DMS53 (cell line): ENCODE measurements around the gene ALOX12.
A peak's percentile ranks its signal among the peaks of the same experiment; 100 is the strongest.

ENCODE experiments used
- DNase-seq: peaks from one replicate; lab custom pipeline; 2025; lab: John Stamatoyannopoulos, UW

The ALOX12 gene

DNA sequence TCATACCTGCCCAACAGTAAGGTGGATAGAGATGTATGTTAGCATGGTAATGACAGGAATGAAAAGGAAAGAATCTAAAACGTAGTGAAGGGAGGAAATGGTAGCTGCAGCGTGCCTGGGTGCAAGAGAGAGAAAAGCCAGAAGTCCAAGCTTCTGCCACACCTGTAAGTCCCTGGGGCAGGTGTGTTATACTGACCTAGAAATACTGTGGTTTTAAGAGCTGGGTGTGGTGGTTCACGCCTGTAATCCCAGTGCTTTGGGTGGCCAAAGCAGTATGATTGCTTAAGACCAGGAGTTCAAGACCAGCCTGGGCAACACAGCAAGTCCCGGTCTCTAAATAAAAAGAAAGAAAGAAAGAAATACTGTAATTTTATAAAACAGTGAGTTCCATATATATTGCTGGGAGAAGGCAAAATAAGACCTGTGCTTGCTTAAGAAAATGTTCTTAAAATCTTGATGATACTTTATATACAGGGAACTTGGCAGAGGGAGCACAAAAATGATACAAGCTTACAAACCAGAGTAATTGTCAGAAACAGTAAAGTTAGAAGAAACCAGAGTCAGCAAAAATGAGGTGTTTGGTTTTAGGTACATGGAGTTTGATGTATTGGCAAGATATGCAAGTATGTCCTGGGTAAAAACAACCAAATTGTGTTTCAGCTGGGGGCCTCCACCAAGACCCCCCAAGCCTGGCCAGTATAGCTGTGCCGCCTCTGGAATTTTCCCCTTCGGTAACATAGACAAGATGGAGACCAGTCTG lies 6.6 kb downstream of the ALOX12 start:
- no peak for DNase-seq

DNA sequence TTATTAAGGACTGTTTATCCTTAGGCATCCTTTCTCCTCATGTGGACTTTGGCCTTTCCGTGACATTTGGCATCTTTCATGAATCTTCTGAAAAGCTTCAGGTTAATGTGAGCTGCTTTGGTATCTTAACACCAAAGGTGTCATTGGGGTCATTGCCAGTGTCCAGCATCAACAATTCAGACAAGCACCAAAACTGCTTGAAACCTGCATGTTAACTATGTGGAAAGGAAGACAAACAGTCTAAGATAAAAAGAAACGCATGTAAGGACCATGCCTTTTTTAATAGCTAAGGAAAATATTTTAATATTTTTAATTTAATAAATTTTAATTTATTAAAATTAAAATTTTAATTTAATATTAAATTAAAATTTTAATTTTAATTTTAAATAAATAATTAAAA lies 7.9 kb downstream of the ALOX12 start:
- DNase-seq, result no peak

DNA sequence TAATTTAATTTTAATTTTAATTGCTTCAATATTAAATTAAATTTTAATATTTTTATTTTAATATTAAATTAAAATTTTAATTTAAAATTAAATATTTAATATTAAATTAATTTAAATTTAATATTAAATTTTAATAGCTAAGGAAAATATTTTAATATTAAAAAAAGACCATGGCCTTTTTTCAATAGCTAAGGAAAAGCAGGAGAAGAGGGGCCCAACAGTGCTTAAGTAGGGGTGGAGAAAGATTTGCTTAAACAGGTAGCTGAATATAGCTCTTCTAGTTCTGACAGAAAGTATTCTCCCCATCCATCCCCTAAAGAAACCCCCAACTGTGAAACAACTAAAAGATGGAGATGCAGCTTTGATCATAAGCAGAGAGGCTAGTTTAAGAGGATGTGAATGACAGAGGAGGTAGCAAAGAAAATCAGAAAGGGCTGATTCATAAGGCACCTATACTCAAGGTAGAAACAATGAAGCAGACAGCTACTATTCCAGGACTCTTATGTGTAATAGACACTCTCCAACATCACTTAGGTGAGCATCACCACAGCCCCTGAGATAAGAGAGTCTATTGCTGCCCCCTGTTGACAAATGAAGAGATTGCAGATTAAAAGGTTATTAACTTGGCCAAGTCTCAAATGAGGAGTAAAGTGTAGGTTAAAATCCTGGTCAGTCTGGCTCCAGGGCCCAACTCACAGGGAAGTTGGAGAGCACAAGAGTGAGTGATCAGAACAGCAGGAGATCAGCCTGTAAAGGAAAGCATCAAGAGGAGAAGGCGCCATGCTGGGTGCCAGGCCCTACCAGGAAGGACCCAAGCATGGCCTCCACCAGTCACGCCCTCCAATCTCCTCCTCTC lies 8.8 kb downstream of the ALOX12 start:
- peak; percentile 94 for DNase-seq

DNA sequence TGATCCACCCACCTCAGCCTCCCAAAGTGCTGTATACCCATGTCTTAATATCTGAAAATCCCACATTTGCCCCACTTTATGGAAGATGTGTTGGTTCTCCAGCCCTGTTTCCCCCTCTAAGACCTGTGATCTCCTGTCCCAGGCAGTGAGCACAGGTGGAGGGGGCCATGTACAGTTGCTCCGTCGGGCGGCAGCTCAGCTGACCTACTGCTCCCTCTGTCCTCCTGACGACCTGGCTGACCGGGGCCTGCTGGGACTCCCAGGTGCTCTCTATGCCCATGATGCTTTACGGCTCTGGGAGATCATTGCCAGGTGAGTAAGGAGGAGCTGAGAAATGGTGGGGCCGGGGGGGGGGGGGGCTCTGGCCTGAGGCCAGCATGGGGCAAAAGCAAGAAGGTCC lies 9.9 kb downstream of the ALOX12 start:
- no peak for DNase-seq

DNA sequence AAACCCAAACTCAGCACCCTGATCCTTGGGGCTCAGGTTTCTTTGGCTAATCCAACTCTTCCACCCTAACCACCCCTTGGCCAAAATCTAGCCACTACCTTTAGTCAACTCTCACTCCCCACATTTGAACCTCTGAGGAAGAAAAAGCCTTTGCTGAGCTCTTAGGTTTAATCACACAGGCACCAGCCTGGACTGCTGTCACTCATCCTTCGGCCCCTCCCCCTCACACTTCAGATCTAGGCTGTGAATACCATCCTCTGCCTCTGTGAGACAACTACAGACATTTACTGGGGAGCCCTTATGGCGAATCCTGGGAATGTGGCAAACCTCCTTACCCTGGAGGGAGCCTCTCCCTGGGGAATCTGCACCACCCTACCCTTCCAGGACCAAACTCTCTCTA lies 11.3 kb downstream of the ALOX12 start:
- no peak for DNase-seq

DNA sequence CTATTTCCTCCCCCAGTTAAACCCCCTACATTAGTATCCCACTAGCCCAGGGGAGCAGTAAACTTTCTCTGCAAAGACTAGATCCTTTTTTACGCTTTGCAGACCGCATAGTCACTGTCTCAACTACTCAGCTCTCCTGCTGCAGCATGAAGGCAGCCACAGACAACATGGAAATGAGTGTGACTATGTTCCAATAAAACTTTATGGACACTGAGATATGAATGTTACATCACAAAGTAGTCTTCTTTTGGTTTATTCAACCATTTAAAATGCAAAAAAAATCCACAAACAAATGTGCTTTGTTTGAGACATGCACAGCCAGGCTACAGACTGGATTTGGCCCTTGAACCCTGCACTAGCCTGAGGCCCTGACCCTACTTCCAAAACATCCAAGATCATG lies 14.7 kb downstream of the ALOX12 start:
- no peak for DNase-seq

DNA sequence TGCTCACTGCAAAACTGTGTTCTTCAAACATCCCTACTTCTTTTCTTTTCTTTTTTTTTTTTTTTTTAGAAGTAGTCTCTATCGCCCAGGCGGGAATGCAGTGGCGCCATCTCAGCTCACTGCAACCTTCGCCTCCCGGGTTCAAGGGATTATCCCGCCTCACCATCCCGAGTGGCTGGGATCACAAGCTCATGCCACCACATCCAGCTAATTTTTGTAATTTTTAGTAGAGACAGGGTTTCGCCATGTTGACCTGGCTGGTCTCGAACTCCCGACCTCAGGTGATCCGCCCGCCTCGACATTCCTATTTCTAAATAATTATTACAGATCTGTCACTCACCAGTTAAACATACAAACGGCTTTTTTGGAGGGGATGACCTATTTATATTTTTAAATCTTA lies 15.6 kb downstream of the ALOX12 start:
- DNase-seq, result no peak

DNA sequence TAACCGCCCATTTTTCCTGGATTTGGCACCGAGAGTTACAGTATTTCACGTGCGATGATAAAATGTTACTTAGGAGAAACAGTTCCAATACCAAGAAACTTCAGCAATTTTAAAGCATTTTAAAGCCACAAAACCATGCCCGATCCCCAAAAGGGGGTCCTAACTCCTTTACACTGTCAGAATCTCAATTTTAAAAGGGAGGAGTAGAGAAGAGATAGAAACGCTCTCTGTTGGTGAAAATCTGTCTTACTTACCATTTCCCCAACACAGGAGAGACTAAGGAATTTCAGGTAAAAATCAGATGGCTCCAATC lies 16.0 kb downstream of the ALOX12 start:
- DNase-seq, result no peak

DNA sequence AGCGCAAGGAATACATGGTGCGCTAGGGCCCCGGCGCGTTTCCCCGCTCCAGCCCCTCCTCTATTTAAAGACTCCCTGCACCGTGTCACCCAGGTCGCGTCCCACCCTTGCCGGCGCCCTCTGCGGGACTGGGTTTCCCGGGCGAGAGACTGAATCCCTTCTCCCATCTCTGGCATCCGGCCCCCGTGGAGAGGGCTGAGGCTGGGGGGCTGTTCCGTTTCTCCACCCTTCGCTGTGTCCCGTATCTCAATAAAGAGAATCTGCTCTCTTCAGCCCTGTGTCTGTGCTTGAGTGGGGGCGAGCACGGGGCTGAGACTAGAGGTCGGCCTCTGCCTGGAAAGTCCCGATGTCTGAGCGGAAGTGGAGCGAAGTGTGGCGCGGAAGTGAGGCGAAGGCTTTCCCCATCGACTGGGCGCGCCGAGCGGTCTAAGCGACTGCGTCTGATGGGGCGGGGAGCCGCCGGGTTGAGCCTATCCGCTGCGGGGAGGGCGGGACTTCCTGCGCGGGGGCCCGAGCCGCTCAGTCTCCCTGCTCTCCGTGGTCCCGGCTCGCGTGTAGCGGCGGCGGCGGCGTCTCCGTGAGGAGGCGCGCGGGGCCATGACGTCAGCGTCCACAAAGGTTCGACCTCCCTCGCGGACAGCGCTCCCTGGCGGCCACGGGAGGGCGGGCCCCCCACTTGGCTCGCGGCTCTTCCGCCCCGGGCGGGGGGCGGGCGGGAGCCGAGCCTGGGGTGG lies 18.6 kb downstream of the ALOX12 start:
- peak; percentile 100 for DNase-seq

DNA sequence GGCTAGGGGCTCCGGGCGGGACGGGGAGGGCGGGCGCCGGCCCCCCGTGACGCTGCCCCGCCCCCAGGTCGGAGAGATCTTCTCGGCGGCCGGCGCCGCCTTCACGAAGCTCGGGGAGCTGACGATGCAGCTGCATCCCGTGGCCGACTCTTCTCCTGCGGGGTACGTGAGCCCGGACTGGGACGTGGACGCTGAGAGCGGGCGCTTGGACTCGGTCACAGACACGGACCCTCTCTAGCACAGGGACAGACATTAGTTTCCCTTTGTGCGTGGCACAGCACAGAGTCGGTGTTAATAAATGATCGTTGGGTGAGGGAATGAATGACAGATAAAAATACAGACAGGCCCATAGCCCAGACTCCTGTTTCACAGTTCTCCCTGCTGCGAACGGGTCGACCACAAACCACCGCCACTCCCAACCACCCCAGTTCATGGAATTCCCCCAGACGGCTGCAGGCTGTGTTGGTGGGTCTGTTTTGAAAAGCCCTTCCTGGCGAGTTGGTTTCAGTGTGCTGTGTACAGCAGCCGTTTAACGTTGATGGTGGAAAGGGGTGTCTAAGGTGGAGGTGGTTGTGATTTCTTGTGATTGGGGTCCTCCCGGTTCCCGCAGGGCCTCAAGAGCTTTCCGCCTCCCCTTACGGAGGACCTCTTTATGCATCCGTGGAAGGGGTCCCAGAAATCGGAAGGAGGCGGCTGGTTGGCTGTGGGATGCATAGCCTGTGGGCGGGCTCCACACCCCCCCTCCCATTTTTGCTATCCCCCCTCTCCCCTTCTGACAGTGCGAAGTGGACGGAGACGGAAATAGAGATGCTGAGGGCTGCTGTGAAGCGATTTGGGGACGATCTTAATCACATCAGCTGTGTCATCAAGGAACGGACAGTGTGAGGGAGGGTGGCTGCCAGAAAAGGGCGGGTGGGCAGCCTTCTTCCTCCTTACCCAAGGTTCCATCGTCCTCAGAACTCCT lies 19.4 kb downstream of the ALOX12 start:
- DNase-seq, result peak; percentile 77

DNA sequence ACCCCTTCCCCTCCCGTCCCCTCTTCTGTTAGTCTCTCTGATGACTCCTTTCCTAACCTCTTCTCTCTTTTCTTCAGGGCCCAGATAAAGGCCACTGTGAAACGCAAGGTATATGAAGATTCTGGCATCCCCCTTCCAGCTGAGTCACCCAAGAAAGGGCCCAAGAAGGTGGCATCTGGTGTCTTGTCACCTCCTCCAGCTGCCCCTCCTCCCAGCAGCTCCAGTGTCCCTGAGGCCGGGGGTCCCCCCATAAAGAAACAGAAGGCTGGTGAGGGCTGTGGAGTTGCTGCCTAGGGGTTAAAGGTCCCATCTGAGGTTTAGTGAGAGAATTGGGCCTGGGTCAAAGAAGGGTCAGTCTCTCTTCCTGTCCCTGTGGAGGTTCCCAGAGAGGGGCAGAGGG lies 20.6 kb downstream of the ALOX12 start:
- DNase-seq, result no peak

DNA sequence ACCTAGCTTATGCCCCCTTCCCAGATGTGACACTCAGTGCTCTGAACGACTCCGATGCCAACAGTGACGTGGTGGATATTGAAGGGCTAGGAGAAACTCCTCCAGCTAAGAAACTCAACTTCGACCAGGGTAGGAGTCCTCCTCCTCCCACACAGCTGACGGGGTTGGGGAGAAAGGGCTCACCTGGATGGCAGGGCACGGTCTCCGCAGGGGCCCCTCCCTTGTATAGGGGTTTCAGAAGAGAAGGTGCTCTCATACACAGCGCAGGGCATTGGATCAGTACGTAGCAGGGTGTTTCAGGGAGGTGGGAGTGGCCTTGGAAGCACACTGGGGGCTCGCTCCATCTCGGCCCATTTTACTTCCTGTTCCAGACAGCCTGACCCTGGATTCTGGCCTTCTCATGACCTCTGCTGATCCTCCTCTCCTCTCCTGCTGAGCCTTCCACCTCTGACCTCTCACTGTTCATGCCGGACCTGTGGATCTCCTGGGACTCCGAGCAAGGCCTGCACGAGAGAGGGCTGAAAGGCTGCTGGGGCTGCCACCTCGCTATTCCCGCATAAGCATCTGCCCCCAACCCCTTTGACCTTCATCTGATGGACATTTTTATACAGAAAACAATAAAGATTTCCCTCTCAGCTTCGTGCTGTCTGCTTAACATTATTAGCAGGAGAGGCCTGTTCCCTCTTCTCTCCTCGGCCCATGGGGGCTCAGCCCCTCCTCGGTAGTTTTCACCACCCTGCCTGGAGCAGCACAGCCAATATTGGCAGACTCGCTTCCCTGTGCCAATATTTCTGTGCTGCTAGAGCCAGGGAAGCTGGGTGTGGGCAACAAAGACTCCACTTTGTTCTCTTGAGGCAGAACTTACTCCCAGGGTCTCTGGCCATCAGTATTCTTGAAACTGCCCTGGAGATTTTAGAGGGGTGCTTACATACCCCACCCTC lies 21.3 kb downstream of the ALOX12 start:
- DNase-seq, result no peak

DNA sequence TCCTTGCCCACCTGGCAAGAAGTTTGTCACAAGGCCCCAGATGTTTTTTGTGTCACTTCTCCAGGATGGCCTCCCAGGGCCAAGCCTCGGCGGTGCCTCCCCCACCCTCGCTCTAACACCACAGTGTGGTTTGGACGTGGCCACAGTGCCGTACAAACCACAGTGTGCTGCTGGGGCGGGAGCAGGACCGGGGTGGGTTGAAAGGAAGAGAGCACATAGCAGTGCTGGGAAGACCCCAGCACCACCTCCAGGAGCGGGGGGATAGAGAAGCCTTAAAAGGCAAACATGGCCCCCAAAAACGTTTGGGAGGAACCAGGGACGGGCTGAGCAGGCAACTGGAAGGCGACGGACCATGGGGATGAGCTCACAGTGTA lies 22.0 kb downstream of the ALOX12 start:
- no peak for DNase-seq

DNA sequence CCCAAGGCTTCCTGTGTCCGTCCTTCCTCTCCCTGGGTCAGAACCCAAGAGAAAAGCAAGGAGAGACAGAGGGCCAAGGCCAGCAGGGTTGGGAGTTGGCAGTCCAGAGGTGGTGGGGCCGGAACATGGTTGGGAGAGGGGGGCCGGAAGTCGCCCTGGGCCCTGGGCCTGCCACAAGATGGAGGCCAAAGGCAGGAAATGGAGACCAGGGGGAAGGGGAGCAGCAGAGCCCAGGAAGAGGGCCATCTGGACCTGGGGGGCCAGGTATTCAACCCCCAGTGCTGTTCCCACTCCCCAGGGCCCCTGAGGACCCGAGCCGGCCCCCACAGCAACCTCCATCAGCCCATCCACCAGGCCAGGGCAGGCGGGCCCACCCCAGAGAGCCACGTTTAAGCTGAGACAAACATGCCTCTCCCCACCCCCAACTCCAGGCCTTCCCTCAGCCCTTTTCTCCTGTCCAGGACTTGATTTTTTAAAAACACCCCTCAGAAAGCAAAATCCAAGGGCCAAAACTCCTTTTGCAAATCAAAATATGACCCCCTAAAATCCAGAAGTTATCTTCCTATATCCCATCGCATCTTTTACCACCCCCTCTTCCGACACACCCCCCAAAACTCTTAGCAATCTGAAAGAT lies 22.6 kb downstream of the ALOX12 start:
- DNase-seq, result no peak

DNA sequence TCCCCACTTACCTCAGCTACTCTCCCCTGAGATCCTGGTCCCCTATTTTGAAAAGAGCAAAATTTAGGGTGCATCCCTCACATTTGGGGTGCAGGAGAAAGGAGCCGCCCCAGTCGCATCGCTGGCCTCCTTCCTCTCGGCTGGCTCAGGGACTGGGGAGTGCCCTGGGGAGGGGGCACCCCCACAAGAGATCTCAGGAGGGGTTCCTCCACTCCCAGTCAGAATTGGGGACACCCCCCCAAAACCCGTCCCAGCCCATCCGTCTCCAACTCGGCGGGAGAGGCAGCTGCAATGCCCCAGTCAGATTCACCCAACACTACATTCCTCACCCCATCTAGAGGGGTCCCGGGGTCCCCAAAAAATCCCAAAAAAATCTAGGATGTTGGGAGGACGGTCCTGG lies 23.5 kb downstream of the ALOX12 start:
- DNase-seq, result no peak

DNA sequence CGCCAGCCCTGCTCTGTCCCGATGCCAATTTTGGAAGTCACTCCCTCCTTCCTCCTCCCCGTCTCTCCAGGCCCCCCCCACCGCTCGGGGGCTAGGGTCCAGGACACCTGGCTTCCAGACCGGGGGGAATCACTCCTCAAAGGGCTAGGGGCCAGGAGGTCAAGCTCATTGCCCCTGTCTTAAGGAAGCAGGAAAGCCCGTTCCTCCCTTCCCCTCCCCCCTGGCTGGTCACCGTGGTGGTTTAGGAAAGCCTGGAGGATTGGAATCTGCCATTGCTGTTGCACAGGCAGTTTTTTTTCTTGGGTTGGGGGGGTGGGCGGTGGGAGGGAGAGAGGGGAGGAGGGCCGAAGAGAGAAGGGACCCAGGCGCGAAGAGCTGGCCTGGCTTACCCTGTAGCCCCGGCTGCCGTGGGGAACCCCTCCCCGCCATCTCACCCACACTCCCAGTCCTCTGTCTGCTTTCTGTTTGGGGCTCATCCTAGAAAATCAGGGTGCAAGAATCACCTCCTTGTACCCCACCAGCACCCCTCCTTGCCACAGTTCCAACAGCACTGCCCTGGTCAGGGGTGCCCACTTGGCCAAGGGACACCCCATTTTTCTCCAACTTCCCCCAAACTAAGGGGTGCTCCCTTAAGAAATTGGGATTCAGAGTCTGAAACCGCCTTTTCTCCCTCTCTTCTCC lies 24.1 kb downstream of the ALOX12 start:
- DNase-seq, result peak; percentile 84

DNA sequence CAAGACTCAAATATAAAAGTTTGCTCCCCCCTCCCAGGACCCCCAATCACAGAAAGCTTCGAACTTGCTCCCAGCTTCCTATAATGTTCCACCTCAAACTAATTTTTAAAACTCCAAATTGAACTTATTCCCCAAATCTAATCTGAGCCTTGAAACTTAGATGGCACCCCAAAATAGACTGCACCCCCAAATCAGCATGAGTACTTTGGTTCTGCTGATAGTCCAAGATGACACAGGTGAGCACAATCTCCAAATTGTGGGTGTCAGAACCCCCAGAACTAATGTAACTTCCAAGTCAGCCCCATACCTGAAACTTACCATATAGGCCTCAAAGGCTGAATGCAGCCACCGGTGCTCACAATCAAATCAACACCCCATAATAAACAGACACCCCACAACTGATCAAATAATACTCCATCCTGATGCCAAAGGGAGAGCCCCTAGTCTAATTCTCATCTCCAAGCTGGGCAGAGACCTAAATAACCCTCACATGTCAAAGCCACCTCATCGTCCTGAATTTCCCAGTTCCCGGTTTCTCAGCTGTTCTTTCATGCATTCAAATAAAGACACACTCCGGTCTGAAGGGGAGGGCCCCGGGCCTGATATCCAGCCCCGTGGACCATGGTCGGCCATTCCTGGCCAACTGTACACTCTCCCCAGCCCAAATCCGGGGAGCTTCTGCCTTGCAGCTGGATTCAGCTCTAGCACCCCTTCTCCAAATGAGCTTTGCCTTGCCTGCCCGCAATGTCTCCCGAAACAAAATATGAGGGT lies 25.2 kb downstream of the ALOX12 start:
- peak; percentile 64 for DNase-seq

DNA sequence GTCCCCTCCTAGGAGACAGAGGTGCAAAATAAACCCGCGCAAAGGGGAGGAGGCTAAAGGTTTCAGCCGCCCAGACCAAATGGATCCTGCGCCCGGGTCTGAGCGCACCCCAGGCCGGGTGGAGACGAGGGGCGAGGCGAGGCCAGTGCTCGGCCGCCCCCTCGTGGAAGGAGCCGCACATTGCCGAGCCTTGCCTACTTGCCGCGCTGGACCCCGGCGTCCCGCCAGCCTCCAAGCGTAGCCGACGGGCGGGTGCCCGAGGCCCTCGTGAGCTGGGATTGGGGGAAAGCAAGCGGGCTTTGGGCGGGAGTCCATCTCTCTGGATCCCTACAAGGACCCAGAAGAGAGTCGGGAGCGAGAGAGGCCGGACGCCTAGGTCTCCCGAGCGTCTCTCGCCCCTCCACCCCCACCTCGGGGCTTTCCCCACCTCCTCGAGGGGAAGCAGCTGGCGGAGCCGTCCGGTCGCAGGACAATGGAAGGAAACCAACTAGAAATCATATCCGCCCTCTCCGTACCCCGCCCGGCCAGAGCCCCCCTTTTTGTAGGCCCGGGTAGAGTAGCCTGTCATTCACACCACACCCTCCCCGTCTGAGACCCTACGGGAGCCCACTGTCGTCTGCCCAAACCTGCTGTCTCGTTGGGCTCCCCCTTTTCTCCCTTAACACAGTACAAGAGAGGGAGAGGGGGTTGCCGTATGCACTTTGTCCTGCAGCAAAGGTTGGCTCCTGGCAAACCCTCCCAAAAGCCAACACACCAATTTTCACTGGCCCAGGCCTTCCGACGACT lies 26.3 kb downstream of the ALOX12 start:
- DNase-seq, result peak; percentile 91
